ENCODE data around the gene MRTO4.
A peak's percentile ranks its signal among the peaks of the same experiment; 100 is the strongest.

Gene MRTO4

GRCh38 chr1:19251305-19252196, at the start of gene MRTO4, which contains the start of gene EMC1:
Gene MRTO4 (plus strand): TSS chr1:19251805. CDS start chr1:19251836, 31 bp downstream.
Gene EMC1 (minus strand): TSS chr1:19251524. CDS start chr1:19251509, 15 bp downstream.
- Histone ChIP-seq H3K9ac (ENCODE audit: low read depth, low read length) (peak within 1 kb of the TSS; percentile 92), H3K27ac (ENCODE audit: low read length) (peak within 1 kb of the TSS; percentile 78), H3K36me3 (ENCODE audit: insufficient read depth, low read depth, low read length) (peaks cover 41% of the 10 kb centered on the region), H3K27me3 (ENCODE audit: insufficient read depth, low read length) (no peaks in the 10 kb centered on the region), H3K4me3 (ENCODE audit: low read length) (peak within 1 kb of the TSS; percentile 94), H3K4me1 (ENCODE audit: insufficient read depth, low read length) (peaks cover 21% of the 10 kb centered on the region), H3K9me3 (ENCODE audit: insufficient read depth, low read depth, low read length) (no peaks in the 10 kb centered on the region)

- Histone ChIP-seq H3K27ac (ENCODE audit: low read length) (no peak overlapping the region), H3K4me3 (ENCODE audit: low read length) (no peak overlapping the region), H3K9ac (ENCODE audit: low read depth, low read length) (no peak overlapping the region), H3K36me3 (ENCODE audit: insufficient read depth, low read depth, low read length) (peaks cover 57% of the 10 kb centered on the region), H3K4me1 (ENCODE audit: insufficient read depth, low read length) (0 out of 2 replicates have a peak, but pooled peaks cover 4% of the 10 kb centered on the region), H3K9me3 (ENCODE audit: insufficient read depth, low read depth, low read length) (no peaks in the 10 kb centered on the region), H3K27me3 (ENCODE audit: insufficient read depth, low read length) (no peaks in the 10 kb centered on the region)
Measured at GRCh38 chr1:19202396-19202795, 49.2 kb upstream of the MRTO4 start.

- H3K9me3 ChIP-seq (ENCODE audit: insufficient read depth, low read depth, low read length) = no peaks in the 10 kb centered on the region
- 0 out of 2 replicates have a peak, but pooled peaks cover 5% of the 10 kb centered on the region for H3K4me1 ChIP-seq (ENCODE audit: insufficient read depth, low read length)
- peaks cover 47% of the 10 kb centered on the region for H3K36me3 ChIP-seq (ENCODE audit: insufficient read depth, low read depth, low read length)
- H3K4me3 ChIP-seq (ENCODE audit: low read length) = no peak overlapping the region
- no peaks in the 10 kb centered on the region for H3K27me3 ChIP-seq (ENCODE audit: insufficient read depth, low read length)
- H3K9ac ChIP-seq (ENCODE audit: low read depth, low read length) = no peak overlapping the region
- H3K27ac ChIP-seq (ENCODE audit: low read length) = no peak overlapping the region
Measured at GRCh38 chr1:19203440-19203839, 48.2 kb upstream of the MRTO4 start.

GRCh38 chr1:19204446-19205266, 46.9 kb upstream of the MRTO4 start:
- H3K9me3 ChIP-seq (ENCODE audit: insufficient read depth, low read depth, low read length) = no peaks in the 10 kb centered on the region
- H3K4me3 ChIP-seq (ENCODE audit: low read length) = no peak overlapping the region
- 0 out of 2 replicates have a peak, but pooled peaks cover 9% of the 10 kb centered on the region for H3K4me1 ChIP-seq (ENCODE audit: insufficient read depth, low read length)
- H3K27me3 ChIP-seq (ENCODE audit: insufficient read depth, low read length) = no peaks in the 10 kb centered on the region
- peaks cover 35% of the 10 kb centered on the region for H3K36me3 ChIP-seq (ENCODE audit: insufficient read depth, low read depth, low read length)
- H3K27ac ChIP-seq (ENCODE audit: low read length) = no peak overlapping the region
- no peak overlapping the region for H3K9ac ChIP-seq (ENCODE audit: low read depth, low read length)

- Histone ChIP-seq H3K27ac (ENCODE audit: low read length) (no peak overlapping the region), H3K27me3 (ENCODE audit: insufficient read depth, low read length) (no peaks in the 10 kb centered on the region), H3K9ac (ENCODE audit: low read depth, low read length) (no peak overlapping the region), H3K4me1 (ENCODE audit: insufficient read depth, low read length) (0 out of 2 replicates have a peak, but pooled peaks cover 9% of the 10 kb centered on the region), H3K9me3 (ENCODE audit: insufficient read depth, low read depth, low read length) (no peaks in the 10 kb centered on the region), H3K4me3 (ENCODE audit: low read length) (no peak overlapping the region), H3K36me3 (ENCODE audit: insufficient read depth, low read depth, low read length) (peaks cover 28% of the 10 kb centered on the region)
Measured at GRCh38 chr1:19205403-19205802, 46.2 kb upstream of the MRTO4 start.

- no peak overlapping the region for H3K27ac ChIP-seq (ENCODE audit: low read length)
- peaks cover 25% of the 10 kb centered on the region for H3K36me3 ChIP-seq (ENCODE audit: insufficient read depth, low read depth, low read length)
- no peaks in the 10 kb centered on the region for H3K27me3 ChIP-seq (ENCODE audit: insufficient read depth, low read length)
- no peaks in the 10 kb centered on the region for H3K9me3 ChIP-seq (ENCODE audit: insufficient read depth, low read depth, low read length)
- no peak overlapping the region for H3K9ac ChIP-seq (ENCODE audit: low read depth, low read length)
- H3K4me1 ChIP-seq (ENCODE audit: insufficient read depth, low read length) = 0 out of 2 replicates have a peak, but pooled peaks cover 9% of the 10 kb centered on the region
- H3K4me3 ChIP-seq (ENCODE audit: low read length) = no peak overlapping the region
Measured at GRCh38 chr1:19205845-19206244, 45.8 kb upstream of the MRTO4 start.

GRCh38 chr1:19206947-19207346, 44.7 kb upstream of the MRTO4 start:
- Histone ChIP-seq H3K36me3 (ENCODE audit: insufficient read depth, low read depth, low read length) (peaks cover 17% of the 10 kb centered on the region; the same call in 1 of the 2 replicates), H3K9me3 (ENCODE audit: insufficient read depth, low read depth, low read length) (no peaks in the 10 kb centered on the region), H3K9ac (ENCODE audit: low read depth, low read length) (no peak overlapping the region), H3K27ac (ENCODE audit: low read length) (no peak overlapping the region), H3K4me3 (ENCODE audit: low read length) (no peak overlapping the region), H3K27me3 (ENCODE audit: insufficient read depth, low read length) (no peaks in the 10 kb centered on the region), H3K4me1 (ENCODE audit: insufficient read depth, low read length) (peaks cover 14% of the 10 kb centered on the region; the same call in 1 of the 2 replicates)

GRCh38 chr1:19208710-19209438, 42.7 kb upstream of the MRTO4 start:
- Histone ChIP-seq H3K9ac (ENCODE audit: low read depth, low read length) (peak overlapping the region; percentile 89), H3K27me3 (ENCODE audit: insufficient read depth, low read length) (no peaks in the 10 kb centered on the region), H3K27ac (ENCODE audit: low read length) (peak overlapping the region; percentile 81), H3K9me3 (ENCODE audit: insufficient read depth, low read depth, low read length) (no peaks in the 10 kb centered on the region), H3K4me3 (ENCODE audit: low read length) (peak overlapping the region; percentile 83), H3K4me1 (ENCODE audit: insufficient read depth, low read length) (peaks cover 14% of the 10 kb centered on the region; the same call in 1 of the 2 replicates), H3K36me3 (ENCODE audit: insufficient read depth, low read depth, low read length) (peaks cover 31% of the 10 kb centered on the region)

GRCh38 chr1:19209439-19209989, 42.1 kb upstream of the MRTO4 start:
- no peaks in the 10 kb centered on the region for H3K9me3 ChIP-seq (ENCODE audit: insufficient read depth, low read depth, low read length)
- peaks cover 37% of the 10 kb centered on the region for H3K36me3 ChIP-seq (ENCODE audit: insufficient read depth, low read depth, low read length)
- H3K27ac ChIP-seq (ENCODE audit: low read length) = peak overlapping the region; percentile 81
- H3K27me3 ChIP-seq (ENCODE audit: insufficient read depth, low read length) = no peaks in the 10 kb centered on the region
- peak overlapping the region; percentile 83 for H3K4me3 ChIP-seq (ENCODE audit: low read length)
- H3K4me1 ChIP-seq (ENCODE audit: insufficient read depth, low read length) = peaks cover 14% of the 10 kb centered on the region; the same call in 1 of the 2 replicates
- peak overlapping the region; percentile 89 for H3K9ac ChIP-seq (ENCODE audit: low read depth, low read length)

- Histone ChIP-seq H3K27ac (ENCODE audit: low read length) (peak within 1 kb of the TSS; percentile 81), H3K36me3 (ENCODE audit: insufficient read depth, low read depth, low read length) (peaks cover 39% of the 10 kb centered on the region), H3K4me3 (ENCODE audit: low read length) (peak within 1 kb of the TSS; percentile 83), H3K9me3 (ENCODE audit: insufficient read depth, low read depth, low read length) (no peaks in the 10 kb centered on the region), H3K4me1 (ENCODE audit: insufficient read depth, low read length) (peaks cover 14% of the 10 kb centered on the region; the same call in 1 of the 2 replicates), H3K27me3 (ENCODE audit: insufficient read depth, low read length) (no peaks in the 10 kb centered on the region), H3K9ac (ENCODE audit: low read depth, low read length) (peak within 1 kb of the TSS; percentile 89)
Measured at GRCh38 chr1:19209990-19210771, 41.4 kb upstream of the MRTO4 start, which contains the start of gene UBR4. Gene UBR4 (minus strand): TSS chr1:19210266. CDS start chr1:19210248, 18 bp downstream.
